GM18868 (cell line): ENCODE measurements around the gene VPS26B.
A peak's percentile ranks its signal among the peaks of the same experiment; 100 is the strongest.

Source experiments
- ATAC-seq: cut with Tn5 transposase; IDR thresholded peaks from one replicate; pipeline ENCODE4 v1.9.1; 2021; ENCODE audit warnings: mild to moderate bottlenecking, moderate library complexity; ENCODE audit not compliant: unreplicated experiment

VPS26B gene

DNA sequence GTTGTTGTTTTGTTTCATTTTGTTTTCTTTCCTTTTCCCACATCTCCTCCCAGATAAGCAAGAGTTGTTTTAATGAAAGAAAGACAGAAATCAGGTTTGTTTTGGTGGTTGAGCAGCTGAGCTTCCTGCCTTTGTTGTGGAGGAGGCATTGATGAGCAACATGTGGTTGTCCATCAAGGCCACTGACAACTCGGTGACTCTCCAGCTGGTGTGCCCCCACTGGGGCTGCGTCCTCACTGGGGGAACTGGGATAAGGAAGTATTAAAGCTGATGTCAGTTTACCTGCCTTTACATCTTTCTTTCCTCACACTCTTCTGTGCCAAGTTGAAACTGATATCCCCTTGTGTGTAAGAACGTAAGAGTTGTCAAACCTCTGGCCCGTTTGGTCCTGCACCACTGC lies 5.9 kb downstream of the VPS26B start:
- no peak for ATAC-seq

DNA sequence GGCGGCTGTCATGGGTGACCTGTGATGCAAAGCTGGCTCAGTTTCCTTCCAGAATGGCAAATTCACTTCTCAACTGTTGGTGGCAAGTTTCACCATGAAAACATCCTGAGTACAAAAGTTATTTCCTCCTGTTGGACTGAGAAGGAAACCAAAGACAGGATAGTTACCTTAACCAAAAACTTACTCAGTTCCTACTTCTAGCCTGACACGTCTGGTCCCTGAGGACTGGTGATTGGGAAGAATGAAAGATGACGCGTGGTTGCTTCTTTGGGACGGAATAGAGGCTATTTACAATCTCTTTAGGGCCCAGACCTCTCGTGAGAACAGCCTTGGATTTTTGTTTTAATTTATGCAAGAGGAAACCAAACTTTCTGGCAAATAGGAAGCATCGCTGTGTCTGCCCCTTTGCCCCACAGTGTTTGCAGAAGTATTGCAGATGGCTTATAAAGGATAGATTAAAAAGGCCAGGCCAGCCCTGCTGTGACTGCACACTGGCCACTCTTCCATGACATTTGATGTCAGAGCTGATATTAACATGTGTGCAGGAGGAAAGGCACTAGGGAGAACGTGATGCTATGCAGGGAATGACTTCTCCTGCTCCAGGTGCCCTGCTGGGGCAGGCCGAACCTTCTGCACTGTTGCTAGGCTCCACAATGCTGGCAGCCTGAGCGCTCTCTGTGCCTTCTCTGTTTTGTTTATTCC lies 7.6 kb downstream of the VPS26B start:
- ATAC-seq, result no peak

DNA sequence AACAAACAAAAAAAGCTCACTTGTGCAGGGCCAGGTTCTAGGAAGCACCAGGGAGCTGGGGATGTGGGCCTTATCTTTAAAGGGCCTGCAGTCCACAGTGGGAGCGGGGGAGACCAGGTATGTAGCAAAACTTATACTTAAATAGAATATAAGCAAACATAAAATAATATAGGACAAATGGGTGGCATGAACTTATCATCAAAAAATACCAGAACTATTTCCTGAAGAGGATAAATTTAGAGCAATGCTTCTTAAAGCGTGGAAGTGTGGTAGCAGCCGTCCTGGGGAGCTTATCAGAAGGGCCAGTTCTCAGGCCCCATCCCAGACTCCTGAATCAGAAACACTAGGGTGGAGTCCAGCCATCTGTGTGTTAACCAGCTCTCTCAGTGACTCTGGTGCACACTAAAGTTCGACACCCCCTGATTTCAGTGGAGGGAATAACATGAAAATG lies 9.3 kb downstream of the VPS26B start:
- no peak for ATAC-seq

DNA sequence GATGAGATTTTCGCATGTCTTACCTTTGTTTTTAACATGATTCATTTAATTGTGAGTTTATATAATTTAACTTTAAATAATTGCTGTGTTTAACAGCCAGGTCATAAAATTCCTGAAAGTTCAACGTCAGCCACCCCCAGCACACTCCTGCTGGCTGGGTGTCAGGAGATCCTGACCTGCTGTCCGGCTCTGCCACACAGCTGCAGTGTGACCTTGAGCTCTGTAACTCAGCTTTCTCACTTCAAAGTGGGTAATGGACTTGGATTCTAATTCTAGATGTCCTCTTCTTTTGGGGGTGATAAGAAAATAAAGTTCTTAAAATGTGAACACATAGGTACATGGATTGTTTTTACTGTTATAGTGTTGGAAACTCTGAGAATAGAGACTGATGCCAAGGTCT lies 10.9 kb downstream of the VPS26B start:
- ATAC-seq, result no peak

DNA sequence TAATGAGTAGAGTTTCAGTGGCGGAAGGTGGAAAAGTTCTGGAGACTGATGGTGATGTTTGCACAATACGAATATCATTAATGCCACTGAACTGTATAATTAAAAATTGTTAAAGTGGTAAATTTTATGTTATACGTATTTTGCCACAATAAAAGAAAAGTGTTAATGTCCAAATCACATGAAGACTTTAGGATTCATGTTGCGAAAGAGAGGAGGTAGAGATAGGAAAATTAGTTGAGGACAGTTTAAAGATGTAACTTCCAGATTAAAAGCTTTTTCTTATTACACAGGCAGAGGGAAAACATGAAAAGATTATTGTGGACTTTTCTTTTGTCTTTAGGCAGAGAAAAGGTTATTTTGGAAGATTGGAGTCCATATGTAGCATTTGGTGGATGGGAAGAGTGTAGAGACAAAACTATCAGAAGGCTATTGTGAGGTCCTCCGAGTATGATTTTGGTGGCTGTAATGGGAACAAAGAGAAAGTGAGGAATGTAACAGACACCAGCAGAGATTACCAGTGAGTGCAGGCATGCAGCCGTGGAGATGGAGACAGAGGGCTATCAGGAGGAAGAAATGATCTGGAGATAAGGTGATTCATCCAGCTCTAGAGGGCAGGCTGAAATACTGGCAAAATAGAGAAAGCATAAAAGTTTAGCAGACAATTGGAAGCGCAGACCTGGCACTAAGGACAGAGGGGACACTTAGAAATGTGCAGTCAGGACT lies 12.5 kb downstream of the VPS26B start:
- ATAC-seq, result no peak

DNA sequence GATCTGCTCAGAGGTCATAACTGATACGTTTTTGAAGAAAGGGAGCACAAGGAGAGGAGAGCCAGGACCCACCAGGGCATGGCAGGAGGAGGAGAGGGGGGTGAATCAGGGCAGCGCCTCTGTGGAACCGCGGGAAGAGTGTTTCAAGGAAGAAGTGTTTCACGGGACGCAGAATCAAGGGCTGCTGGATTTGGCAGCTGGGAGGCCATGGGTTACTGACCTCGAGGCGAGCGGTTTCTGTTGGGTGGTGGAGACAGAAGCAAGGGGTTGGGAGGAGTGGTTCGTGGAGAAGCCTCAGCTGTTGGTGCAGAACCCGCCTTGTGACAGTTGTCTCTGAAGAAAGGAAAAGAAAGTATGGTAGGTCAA lies 13.1 kb downstream of the VPS26B start:
- no peak for ATAC-seq

DNA sequence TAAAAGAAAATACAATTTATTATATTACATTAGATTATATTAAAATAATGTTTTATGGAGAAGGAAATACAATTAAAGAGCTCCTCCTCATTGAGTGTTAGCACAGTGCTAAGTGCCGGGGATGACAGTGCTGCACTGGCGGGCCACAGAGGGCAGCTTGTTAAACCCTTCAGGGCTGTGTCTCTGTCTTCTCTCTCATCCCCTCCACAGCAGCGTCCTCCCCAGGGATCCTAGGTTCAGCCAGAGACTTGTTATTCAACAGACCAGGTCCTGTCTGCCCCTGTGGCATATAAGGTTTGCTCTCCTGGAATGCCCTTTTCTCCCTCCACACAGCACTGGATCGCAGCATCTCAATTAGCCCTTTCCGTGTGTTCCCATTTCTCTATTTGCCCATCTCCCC lies 14.5 kb downstream of the VPS26B start:
- ATAC-seq, result no peak

DNA sequence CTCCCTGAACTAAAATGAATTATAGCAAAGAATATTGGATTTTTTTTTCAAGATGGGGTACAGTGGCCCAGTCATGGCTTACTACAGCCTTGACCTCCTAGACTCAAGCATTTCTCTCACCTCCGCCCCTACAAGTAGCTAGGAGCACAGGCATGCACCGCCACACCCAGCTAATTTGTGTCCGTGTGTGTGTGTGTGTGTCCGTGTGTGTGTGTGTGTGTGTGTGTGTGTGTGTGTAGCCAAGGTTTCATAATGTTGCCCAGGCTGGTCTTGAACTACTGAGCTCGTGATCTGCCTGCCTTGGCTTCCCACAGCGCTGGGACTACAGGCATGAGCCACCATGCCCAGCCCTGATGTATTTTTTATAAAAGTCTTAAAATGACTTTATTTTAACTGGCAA lies 16.1 kb downstream of the VPS26B start:
- no peak for ATAC-seq

DNA sequence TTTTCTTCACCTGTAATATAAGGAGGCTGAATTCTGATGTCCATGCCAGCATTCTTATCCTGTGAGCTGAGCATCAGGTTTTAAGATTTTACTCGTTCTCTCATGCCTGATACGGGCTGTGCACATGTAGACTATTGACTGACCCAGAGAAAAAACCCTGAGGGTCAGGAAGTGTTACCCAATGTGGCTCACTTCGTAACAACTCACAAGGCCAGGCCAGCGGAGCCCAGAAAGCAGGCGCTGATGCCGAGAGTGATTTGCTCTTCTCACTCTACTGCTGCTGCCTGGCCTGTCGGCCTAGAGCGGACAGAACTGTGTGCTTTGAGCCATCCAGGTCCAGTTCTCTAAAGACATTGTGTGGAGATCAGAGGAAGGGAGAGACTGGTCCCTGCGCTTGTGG lies 17.9 kb downstream of the VPS26B start:
- ATAC-seq, result no peak

DNA sequence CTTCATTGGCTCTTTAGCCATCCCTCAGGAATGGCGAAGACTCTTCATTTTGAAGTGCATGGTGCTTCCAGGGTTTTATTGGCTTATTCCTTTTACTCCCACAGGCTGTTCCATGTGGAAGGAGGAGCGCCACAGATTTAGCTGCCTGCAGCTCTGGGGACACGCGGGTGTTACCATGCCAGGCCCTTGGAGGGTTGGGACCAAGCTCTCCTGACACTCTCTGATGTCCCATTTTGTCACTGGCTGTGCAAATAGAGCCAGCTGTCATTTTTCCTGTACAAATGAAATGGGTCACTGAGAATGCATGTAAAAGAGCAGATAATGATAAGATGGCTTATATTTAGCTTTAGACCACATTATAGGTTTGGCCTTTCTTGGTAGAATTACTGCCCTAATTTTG lies 19.4 kb downstream of the VPS26B start:
- ATAC-seq, result no peak

DNA sequence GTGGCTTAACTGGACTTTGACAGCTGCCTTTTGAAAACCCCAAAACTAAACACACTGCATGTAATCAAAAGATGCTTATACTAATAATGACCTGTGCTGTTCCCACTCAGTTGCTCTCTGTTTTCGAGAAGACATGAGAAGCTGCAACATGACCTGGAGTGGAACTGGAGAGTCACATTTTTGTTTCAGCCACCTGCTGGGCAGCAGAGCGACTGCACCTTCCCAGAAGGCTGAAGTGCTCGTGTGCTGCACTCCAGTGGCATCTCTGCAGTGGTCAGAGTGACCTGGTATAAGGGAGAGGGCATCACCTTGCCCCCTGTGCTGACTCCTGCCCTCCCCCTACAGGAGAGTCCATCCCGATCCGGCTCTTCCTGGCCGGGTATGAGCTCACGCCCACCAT lies 20.1 kb downstream of the VPS26B start:
- peak; percentile 95 for ATAC-seq

DNA sequence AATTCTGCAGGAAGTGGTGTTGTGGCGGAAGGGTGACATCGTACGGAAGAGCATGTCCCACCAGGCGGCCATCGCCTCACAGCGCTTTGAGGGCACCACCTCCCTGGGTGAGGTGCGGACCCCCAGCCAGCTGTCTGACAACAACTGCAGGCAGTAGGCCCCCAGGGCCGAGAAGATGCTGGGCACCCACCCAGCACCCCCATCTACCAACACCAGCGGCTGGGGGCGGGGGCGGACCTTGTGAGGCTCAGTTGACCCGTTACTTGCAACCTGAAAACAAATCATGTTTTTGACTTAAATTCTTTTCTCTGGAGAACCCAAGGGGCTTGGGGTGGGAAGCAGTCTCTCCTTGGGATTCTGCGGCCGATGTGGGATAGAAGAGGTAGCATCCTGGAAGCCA lies 21.0 kb downstream of the VPS26B start:
- no peak for ATAC-seq

DNA sequence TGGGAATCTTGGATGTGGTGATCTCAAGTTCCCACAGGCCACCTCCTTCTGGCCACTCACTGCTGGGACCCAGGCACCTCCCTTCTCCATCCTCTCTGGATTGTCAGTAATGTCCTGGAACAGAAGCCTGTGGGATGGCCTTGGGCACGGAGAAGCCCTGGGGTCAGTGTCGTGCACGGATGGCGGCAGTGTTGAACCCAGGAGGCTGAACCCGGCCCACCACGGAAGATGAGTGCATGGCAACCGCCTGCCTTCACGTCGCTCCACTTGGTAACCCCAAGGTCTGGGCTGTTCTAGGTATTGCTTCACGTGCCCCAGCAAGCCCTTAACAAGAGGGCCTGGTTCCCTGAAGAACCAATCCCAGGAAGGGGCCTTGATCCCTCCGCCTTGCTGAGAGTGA lies 21.6 kb downstream of the VPS26B start:
- ATAC-seq, result no peak

DNA sequence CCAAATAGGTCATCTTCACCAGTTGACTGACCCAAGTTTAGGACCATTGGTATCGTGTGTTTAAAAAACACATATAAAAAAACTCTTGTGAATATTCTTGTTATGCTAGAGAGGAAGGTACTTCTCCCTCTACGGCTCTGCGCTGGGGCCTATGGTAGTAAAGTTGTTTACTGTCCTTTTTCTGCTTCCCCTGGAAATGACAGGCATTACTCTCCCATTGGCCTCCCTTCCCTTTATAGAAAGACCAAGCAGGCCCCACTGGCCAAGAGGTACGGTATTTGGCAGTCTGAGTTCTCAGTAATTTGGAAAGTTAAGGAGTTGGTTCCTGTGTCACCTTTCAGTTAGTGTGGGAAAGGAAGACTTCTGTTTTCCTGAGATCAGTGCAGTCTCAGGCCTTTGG lies 22.2 kb downstream of the VPS26B start:
- ATAC-seq, result no peak

DNA sequence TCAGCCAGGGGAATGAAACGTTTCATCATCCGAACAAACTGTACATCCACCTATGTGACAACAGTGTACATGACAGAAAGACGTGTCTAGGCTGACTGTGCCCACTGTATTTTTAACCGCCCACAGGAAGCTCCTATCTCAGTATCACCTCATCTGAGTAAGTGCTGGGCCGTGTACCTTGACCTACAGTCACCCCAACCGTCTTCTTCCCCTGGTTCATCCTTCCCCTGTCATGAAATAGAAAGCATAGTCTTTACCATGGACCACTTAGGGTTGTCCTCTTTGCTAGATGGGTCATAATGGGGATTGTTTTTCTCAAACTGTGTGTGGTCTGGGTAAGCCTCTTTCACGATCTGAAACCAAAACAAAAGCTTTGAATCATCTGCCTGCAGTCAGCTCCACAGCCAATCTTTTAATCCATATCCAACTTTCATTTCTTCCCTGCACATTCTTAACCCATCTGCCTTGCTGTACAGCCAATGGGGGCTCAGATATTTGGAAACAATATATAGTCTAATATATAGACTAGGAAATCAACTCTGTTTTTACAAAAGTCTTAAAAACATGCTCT lies 24.5 kb downstream of the VPS26B start:
- no peak for ATAC-seq

DNA sequence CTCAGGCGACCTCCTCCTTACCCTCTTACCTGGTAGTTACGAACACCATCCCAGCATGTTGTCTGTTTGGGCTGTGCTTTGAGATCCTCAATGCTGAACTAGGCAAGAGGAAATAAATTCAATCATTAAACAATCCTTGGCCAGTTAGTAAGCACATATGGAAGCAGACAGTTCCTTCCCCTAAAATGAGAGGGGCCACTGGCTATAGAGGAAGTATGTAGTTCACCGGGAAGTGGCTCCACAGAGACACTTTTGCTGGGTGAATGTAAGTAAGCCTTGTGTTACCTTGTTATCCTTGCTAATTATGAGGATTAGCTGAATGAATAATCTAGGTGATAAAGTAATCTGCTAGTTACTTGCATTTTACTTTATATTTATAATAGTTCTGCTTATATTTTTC lies 25.8 kb downstream of the VPS26B start:
- no peak for ATAC-seq

DNA sequence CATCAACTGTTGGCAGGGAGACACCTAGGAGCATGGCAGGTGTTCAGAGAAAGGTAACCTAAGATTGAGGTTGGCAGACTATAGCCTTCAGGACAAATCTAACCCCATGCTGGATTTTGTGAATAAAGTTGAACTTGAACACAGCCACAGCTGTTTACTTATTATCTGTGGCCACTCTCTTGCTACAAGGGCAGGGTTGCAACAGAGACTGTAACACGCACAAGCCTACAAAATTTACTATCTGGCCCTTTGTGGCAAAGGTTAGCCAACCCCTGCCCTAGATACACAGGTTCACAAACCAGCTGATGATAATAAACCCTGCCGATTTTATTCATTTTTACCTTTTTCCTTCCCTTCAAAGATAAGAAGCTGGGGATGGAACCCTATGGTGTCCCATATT lies 26.2 kb downstream of the VPS26B start:
- no peak for ATAC-seq

DNA sequence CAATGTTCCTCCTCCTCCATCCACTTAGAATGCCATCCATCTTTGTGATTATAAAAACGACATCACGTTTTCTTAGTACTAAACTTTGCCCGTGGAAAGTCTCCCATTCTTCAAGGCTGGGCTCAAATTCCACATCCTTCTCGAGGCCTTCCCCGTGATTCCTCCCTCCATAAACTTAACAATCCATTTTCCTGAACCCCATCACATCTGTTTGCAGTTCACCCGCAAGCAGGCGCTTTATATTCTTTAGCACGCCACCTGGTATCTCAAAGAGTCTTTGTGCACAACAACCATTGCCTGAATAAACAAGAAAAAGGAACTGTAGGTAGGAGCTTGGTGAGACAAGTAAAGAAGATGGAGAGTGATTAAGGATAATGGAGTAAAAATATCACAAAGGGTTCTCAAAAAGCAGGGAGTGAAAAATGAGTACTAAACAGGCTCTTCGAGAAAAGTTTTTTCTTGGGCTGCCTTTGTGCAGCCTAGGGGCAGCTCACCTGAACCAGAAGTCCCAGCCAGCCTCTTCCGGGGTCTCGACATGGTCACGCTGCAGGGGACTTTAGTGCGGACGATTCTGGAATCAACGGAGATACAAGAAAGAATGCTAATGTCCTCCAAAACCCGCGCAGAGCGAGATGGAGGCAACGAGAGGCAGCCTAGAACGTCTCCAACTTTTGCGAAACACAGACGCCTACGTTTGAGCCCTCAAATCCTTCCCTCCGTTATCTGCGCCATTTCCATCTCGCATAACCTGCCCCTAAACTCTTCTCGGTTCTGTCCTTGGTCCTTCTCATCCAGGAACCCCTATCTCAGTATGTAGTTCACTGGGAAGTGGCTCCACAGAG lies 28.1 kb downstream of the VPS26B start:
- peak; percentile 28 for ATAC-seq

DNA sequence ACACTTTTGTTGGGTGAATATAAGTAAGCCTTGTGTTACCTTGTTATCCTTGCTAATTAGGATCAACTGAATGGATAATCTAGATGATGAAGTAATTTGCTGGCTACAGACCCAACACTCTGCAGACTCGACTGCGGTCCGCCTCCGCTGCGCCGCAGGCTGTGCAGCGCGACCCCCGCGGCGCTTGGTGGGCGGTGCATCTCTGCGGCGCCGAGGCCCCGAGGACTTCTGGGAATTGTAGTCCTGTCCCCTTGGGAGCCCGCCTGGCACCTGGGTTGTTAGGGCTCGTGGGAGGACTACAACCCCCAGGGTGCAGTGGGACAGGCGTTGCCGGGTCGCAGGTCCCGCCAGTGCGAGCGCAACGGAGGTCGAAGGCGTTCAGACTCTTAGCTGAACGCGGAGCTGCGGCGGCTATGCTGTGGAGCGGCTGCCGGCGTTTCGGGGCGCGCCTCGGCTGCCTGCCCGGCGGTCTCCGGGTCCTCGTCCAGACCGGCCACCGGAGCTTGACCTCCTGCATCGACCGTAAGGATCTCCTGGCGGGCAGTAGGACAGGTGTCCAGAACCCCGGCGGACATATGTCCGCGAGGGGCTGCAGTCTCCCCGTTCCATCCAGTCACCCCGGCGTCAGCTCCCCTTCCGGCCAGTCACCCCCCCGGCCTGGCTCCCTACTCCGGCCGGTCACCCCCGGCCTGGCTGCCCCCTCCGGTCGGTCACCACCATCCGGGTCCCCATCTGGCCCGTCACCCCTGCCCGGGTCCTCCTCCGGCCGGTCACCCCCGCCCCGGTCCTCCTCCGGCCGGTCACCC lies 28.9 kb downstream of the VPS26B start, which contains the start of the genes ACAD8 and THYN1:
Gene ACAD8 (plus strand): TSS at position 381 of the 806 bp plus-strand sequence. CDS start 33 bp downstream, at position 414.
Gene THYN1 (minus strand): TSS at position 165 of the 806 bp plus-strand sequence. CDS start 470 bp downstream, outside the sequence.
- ATAC-seq, result peak; percentile 99

DNA sequence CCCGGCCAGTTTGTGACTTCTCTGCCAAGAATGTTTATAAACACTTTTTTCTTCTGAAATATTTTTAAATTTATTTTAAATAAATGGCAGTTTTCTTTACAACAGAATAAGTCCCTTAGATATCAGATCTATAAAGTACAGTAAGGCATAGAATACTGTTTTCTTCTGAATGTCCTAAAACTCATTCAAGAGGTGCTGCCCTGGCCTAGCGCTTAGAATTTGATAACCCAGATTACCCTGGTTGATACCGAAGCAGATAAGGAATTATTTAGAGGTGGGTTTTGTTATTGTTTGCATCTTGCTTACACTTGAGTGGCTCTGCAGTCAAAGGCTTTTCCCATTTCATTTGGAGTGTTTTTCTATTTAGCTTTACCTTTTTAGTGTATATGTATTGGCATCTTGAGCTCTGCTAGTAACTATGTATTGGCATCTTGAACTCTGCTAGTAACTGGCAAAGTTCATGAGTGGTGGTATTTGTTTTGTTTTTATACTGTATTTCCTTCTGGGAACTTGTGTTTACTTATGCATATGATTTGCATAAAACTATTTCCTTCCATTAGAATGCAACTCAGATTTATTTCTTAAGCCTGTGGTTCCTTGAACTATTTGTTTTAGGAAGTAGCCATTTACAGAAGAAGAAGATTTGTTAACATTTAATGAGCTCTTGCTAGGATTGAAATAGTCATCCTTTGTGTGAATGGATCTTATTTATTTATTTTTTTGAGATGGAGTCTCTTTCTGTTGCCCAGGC lies 30.1 kb downstream of the VPS26B start:
- ATAC-seq, result no peak
